KMS-11 (cell line): ENCODE data around the gene GLMP.

Experiments used
- H2AFZ ChIP-seq: fragments of 200-600 bp; sonication (generic); 2 replicates; pipeline ENCODE4 v1.6.1; 2016; ENCODE audit warnings: antibody characterized with exemption, mixed run types, low read depth
- H3K27ac ChIP-seq: fragments of 200-600 bp; sonication (generic); 2 replicates; pipeline ENCODE4 v1.6.1; 2016; ENCODE audit warnings: mild to moderate bottlenecking, mixed run types
- H3K27me3 ChIP-seq: fragments of 200-600 bp; sonication (generic); 2 replicates; pipeline ENCODE4 v1.6.1; 2017; ENCODE audit warnings: mild to moderate bottlenecking, low read depth, mixed run types, moderate library complexity; ENCODE audit not compliant: insufficient read depth
- H3K36me3 ChIP-seq: fragments of 200-600 bp; sonication (generic); 2 replicates; pipeline ENCODE4 v1.6.1; 2017; ENCODE audit warnings: mild to moderate bottlenecking, mixed run types; ENCODE audit not compliant: insufficient read depth
- H3K4me1 ChIP-seq: fragments of 200-600 bp; sonication (generic); 2 replicates; pipeline ENCODE4 v1.6.1; 2016; ENCODE audit warnings: mild to moderate bottlenecking, low read depth, mixed run types; ENCODE audit not compliant: poor library complexity, severe bottlenecking
- H3K4me2 ChIP-seq: fragments of 200-600 bp; sonication (generic); 2 replicates; pipeline ENCODE4 v1.7.0; 2016; ENCODE audit warnings: mild to moderate bottlenecking, mixed run types
- H3K4me3 ChIP-seq: fragments of 200-600 bp; sonication (generic); IDR thresholded peaks from 2 replicates; pipeline ENCODE4 v1.6.1; 2017; ENCODE audit warnings: low read depth, low read length, mixed read lengths; ENCODE audit not compliant: insufficient read depth
- H3K79me2 ChIP-seq: fragments of 200-600 bp; sonication (generic); 2 replicates; pipeline ENCODE4 v1.6.1; 2016; ENCODE audit warnings: low read depth, mixed run types; ENCODE audit not compliant: insufficient read depth
- H3K9ac ChIP-seq: fragments of 200-600 bp; sonication (generic); 2 replicates; pipeline ENCODE4 v1.6.1; 2016; ENCODE audit warnings: mild to moderate bottlenecking, mixed run types
- H4K20me1 ChIP-seq: fragments of 200-600 bp; sonication (generic); 2 replicates; pipeline ENCODE4 v1.6.1; 2016; ENCODE audit warnings: mild to moderate bottlenecking, mixed run types; ENCODE audit not compliant: insufficient read depth
- TF ChIP-seq, protein P1 (sequence below): fragments of 200-600 bp; sonication (generic); conservative IDR thresholded peaks from 2 replicates; pipeline ENCODE4 v1.6.1; 2017; ENCODE audit warnings: low read depth, mild to moderate bottlenecking, antibody characterized with exemption, low read length, moderate library complexity, mixed read lengths

GLMP gene

DNA sequence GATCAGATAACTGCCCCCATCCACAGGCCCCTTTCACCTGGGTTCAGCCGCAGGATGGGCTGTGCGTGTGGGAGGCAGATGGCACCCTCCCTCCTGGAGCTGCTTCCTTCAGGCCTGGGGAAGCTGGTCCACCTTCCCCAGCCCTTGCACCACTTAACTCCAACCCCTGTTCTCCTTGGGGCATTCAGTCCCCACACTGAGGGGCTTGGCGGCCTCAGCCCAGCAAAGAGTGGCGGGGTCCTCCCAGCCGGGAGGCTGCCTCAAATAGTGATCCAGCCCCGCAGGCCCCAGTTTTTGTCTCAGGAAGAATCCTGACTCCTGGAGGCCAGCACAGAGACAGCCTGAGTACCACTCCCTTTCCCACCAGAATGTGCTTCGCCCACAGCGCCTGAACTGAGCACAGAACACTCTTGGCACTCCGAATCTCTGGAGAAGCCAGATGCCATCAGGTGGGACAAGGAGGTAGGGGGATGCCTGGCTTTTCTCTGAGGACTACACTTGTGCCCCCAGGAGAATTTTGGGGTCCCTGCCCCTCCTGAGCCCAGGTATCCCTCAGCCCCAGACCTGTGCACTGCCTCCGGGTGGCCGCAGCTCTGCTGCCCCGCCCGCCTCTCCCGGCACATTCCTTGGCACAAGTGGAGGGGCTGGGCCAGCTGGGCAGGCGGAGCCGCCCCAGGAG, 48.6 kb downstream of the GLMP start:
- Histone ChIP-seq H3K36me3 (peaks cover 6% of the 10 kb centered on the region; the same call in 1 of the 2 replicates), H3K79me2 (no peaks in the 10 kb centered on the region), H3K4me1 (peaks cover 3% of the 10 kb centered on the region), H3K27ac (no peak overlapping the region), H4K20me1 (no peaks in the 10 kb centered on the region), H3K27me3 (no peaks in the 10 kb centered on the region), H3K4me3 (no peak overlapping the region), H2AFZ (no peak overlapping the region), H3K9ac (no peak overlapping the region), H3K4me2 (no peak overlapping the region)
- TF ChIP-seq, protein P1, sequence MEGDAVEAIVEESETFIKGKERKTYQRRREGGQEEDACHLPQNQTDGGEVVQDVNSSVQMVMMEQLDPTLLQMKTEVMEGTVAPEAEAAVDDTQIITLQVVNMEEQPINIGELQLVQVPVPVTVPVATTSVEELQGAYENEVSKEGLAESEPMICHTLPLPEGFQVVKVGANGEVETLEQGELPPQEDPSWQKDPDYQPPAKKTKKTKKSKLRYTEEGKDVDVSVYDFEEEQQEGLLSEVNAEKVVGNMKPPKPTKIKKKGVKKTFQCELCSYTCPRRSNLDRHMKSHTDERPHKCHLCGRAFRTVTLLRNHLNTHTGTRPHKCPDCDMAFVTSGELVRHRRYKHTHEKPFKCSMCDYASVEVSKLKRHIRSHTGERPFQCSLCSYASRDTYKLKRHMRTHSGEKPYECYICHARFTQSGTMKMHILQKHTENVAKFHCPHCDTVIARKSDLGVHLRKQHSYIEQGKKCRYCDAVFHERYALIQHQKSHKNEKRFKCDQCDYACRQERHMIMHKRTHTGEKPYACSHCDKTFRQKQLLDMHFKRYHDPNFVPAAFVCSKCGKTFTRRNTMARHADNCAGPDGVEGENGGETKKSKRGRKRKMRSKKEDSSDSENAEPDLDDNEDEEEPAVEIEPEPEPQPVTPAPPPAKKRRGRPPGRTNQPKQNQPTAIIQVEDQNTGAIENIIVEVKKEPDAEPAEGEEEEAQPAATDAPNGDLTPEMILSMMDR, result no peak

DNA sequence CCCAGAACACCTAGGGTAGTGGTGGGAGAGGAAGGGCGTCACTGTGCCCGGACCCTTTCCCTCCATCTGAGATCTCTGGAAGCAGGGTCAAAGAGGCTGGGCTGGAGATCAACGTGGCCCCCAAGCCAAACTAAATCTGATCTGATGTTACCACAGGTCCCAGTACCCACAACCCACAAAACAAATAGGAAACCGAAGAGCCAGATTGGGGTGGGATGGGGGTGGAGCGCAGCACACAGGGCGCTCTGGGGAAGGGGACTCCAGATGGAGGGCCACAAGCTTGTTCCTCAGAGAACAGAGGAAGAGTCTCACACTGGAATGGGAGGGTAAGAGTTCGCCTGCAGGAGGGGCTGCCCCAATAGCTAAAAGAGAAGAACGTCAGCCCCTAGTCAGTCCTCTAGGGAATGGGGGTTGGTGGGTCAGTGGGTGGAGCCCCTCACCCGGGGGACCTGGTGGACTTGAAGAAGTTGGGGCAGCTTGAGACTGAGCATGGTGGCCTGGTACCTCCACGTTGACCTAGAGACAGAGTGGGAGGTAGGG, 49.2 kb downstream of the GLMP start:
- H3K9ac ChIP-seq, result no peak overlapping the region
- no peaks in the 10 kb centered on the region for H4K20me1 ChIP-seq
- H3K79me2 ChIP-seq, result no peaks in the 10 kb centered on the region
- no peak overlapping the region for H3K27ac ChIP-seq
- TF ChIP-seq, protein P1, result no peak
- peaks cover under 1% of the 10 kb centered on the region; the same call in 1 of the 2 replicates for H3K36me3 ChIP-seq
- H3K4me1 ChIP-seq, result no peaks in the 10 kb centered on the region
- H3K27me3 ChIP-seq, result no peaks in the 10 kb centered on the region
- H3K4me2 ChIP-seq, result no peak overlapping the region
- no peak overlapping the region for H3K4me3 ChIP-seq
- no peak overlapping the region for H2AFZ ChIP-seq

DNA sequence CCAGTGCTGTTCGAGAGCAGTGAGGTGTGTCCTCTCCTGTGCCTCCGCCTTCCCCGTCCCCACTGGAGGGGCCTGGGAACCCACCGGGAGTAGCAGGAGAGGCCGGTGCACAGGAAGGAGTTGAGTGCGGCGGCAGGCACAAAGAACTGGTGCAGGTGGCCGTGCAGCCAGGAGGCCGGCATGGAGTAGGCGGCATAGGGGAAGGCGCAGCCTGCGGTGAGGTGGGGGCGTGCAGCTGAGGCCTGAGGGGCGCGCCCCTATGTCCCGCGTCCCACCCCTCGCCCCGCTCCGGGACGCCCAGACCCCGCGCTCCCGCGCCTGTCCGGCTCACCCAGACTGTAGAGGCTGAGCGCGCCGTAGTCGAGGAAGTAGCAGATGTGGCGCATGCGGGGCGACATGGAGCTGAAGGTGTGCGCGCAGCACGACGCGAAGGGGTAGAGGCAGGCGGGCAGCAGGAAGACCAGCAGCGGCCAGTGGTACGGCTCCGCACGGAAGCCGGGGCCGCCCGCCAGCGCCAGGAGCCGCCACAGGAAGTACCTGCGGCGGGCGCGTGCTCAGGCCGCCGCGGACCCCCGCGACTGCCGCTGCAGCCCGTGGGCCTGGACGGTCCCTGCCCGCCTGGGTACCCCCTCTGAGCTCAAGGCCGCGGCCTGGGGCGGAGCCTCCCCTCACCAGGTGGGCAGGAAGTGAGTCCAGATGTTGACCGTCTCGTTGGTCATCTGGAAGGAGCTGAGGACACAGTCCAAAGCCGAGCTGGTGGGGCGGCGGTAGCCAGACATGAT, 49.8 kb downstream of the GLMP start:
- no peaks in the 10 kb centered on the region for H3K4me1 ChIP-seq
- no peak overlapping the region for H2AFZ ChIP-seq
- no peak overlapping the region for H3K4me3 ChIP-seq
- no peaks in the 10 kb centered on the region for H4K20me1 ChIP-seq
- no peak overlapping the region for H3K4me2 ChIP-seq
- no peak overlapping the region for H3K27ac ChIP-seq
- no peaks in the 10 kb centered on the region for H3K79me2 ChIP-seq
- H3K9ac ChIP-seq, result no peak overlapping the region
- H3K36me3 ChIP-seq, result no peaks in the 10 kb centered on the region; the same call in 1 of the 2 replicates
- no peaks in the 10 kb centered on the region for H3K27me3 ChIP-seq
- TF ChIP-seq, protein P1, result no peak

DNA sequence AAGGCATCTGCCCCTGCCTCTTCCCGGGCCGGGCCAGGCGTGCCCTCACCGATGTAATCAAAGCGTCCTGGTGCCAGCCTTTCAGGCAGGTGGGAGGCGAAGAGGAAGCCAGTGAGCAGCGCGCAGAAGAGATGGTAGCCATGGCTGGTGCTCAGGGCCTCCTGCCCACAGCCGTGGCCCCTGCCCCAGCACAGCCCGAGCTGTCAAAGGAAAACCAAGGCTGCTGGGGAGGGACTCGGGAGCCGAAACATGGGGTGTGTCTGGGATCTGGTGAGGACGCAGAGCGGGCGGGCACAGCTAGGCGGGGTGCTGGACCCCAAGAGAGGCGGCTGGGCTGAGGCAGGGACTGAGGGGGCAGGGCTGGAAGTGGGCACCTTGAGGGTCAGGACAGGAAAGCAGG, 50.8 kb downstream of the GLMP start:
- TF ChIP-seq, protein P1, result no peak
- Histone ChIP-seq H3K4me2 (no peak overlapping the region), H3K36me3 (no peaks in the 10 kb centered on the region; the same call in 1 of the 2 replicates), H3K27me3 (no peaks in the 10 kb centered on the region), H4K20me1 (no peaks in the 10 kb centered on the region), H3K27ac (no peak overlapping the region; the same call in 1 of the 2 replicates), H2AFZ (no peak overlapping the region), H3K4me1 (no peaks in the 10 kb centered on the region), H3K79me2 (no peaks in the 10 kb centered on the region), H3K4me3 (no peak overlapping the region), H3K9ac (no peak overlapping the region)
